OCI-LY3 (cell line): ENCODE measurements around the gene TEX14.

Source experiments
- EZH2phosphoT487 ChIP-seq: fragments of 200-600 bp; shearing (Covaris generic); IDR thresholded peaks from 2 replicates; pipeline ENCODE4 v1.6.1; 2018; ENCODE audit warnings: antibody characterized with exemption, mixed run types, low read depth
- TF ChIP-seq, protein P1 (sequence below): fragments of 200-600, 300-600 bp; sonication (generic); IDR thresholded peaks from 2 replicates; pipeline ENCODE4 v1.5.1; 2014; ENCODE audit warnings: antibody characterized with exemption, low read length, low read depth

DNA sequence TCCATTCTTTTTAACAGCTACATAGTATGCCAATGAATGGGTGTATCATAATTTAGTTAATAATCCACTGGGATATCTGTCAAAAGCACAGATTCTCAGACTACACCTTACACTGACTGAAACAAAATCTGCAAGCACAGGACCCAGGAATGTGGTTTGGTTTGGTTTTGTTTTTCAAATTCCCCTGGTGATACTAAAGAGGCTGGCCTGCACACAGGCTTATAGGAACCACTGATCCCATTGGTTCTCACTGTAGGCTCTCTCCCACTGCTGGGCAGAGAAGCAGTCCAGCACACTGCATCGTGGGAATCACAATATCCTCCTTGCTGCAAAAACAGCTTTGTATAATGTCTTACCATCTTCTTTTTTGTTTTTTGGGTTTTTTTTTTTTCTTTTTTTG lies 67.1 kb downstream of the TEX14 start:
- TF ChIP-seq, protein P1, sequence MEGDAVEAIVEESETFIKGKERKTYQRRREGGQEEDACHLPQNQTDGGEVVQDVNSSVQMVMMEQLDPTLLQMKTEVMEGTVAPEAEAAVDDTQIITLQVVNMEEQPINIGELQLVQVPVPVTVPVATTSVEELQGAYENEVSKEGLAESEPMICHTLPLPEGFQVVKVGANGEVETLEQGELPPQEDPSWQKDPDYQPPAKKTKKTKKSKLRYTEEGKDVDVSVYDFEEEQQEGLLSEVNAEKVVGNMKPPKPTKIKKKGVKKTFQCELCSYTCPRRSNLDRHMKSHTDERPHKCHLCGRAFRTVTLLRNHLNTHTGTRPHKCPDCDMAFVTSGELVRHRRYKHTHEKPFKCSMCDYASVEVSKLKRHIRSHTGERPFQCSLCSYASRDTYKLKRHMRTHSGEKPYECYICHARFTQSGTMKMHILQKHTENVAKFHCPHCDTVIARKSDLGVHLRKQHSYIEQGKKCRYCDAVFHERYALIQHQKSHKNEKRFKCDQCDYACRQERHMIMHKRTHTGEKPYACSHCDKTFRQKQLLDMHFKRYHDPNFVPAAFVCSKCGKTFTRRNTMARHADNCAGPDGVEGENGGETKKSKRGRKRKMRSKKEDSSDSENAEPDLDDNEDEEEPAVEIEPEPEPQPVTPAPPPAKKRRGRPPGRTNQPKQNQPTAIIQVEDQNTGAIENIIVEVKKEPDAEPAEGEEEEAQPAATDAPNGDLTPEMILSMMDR = no peak
- no peak for TF ChIP-seq EZH2phosphoT487
